ENCODE data around the gene UPB1. TPM values are rescaled to one million over a fixed set of nuclear protein-coding genes. Genes with fewer than 3 reads are reported as not detected.

The UPB1 gene
- total RNA-seq, 6 donors from 2014 or later = 0.91 to 9.4 (median 1.4) TPM

- H3K4me1 ChIP-seq = peaks cover 33 to 38% (median 34%) of the 10 kb centered on the region in 4 donors
- H3K9me3 ChIP-seq = no peaks in the 10 kb centered on the region
- no peak overlapping the region for H3K4me3 ChIP-seq
- TF ChIP-seq CTCF (IDR thresholded peaks at IDR 0.05) (no peak), EP300 (IDR thresholded peaks at IDR 0.05) (no peak), POLR2AphosphoS5 (IDR thresholded peaks at IDR 0.05) (no peak), POLR2A (IDR thresholded peaks at IDR 0.05) (no peak)
- H3K27ac ChIP-seq = no peak overlapping the region
- 70 to 71% methylated on average over 10 to 14 of the region's 14 CpGs for WGBS, 2 donors
- DNase-seq (no peak), ATAC-seq (ENCODE audit: low FRiP score in 2 of 2) (no peak)
- H3K27me3 ChIP-seq = no peaks in the 10 kb centered on the region
- H3K36me3 ChIP-seq = no peaks in the 10 kb centered on the region
These were observed 19.3 kb downstream of the UPB1 start for GRCh38 chr22:24514241-24515026.

GRCh38 chr22:24515027-24515338, 19.9 kb downstream of the UPB1 start:
- no peak for ATAC-seq (ENCODE audit: low FRiP score in 2 of 2)
- Histone ChIP-seq H3K27ac (no peak overlapping the region), H3K9me3 (no peaks in the 10 kb centered on the region), H3K27me3 (no peaks in the 10 kb centered on the region), H3K4me3 (no peak overlapping the region), H3K4me1 (peaks cover 32 to 35% (median 33%) of the 10 kb centered on the region in 4 donors), H3K36me3 (no peaks in the 10 kb centered on the region)
- DNase-seq = no peak
- WGBS, 2 donors = 96 to 99% methylated on average over 8 of the region's 8 CpGs
- no peak for TF ChIP-seq CTCF (IDR thresholded peaks at IDR 0.05)
- TF ChIP-seq POLR2A (IDR thresholded peaks at IDR 0.05) = no peak
- no peak for TF ChIP-seq POLR2AphosphoS5 (IDR thresholded peaks at IDR 0.05)
- no peak for TF ChIP-seq EP300 (IDR thresholded peaks at IDR 0.05)

- 22% methylated on average over 3 of the region's 3 CpGs; no CpG with 5 or more reads in 1 of the 2 donors for WGBS, 2 donors
- Histone ChIP-seq H3K27ac (peak overlapping the region in 1 of 4 donors; percentile 78), H3K27me3 (no peaks in the 10 kb centered on the region), H3K4me1 (peaks cover 22 to 29% (median 24%) of the 10 kb centered on the region in 4 donors), H3K9me3 (no peaks in the 10 kb centered on the region), H3K4me3 (peak overlapping the region in 1 of 4 donors; percentile 17), H3K36me3 (no peaks in the 10 kb centered on the region)
- no peak for TF ChIP-seq POLR2AphosphoS5 (IDR thresholded peaks at IDR 0.05)
- no peak for TF ChIP-seq CTCF (IDR thresholded peaks at IDR 0.05)
- no peak for TF ChIP-seq EP300 (IDR thresholded peaks at IDR 0.05)
- TF ChIP-seq POLR2A (IDR thresholded peaks at IDR 0.05) = no peak
- DNase-seq (peak in 1 of 2 donors; percentile 40), ATAC-seq (ENCODE audit: low FRiP score in 2 of 2) (peak in 1 of 2 donors; percentile 25)
These were observed 21.2 kb downstream of the UPB1 start for GRCh38 chr22:24516301-24516737.

GRCh38 chr22:24517446-24517845, 22.3 kb downstream of the UPB1 start:
- WGBS, 2 donors = 95 to 100% methylated on average over 2 of the region's 2 CpGs
- no peak for ATAC-seq (ENCODE audit: low FRiP score in 2 of 2)
- Histone ChIP-seq H3K36me3 (no peaks in the 10 kb centered on the region), H3K9me3 (no peaks in the 10 kb centered on the region), H3K4me1 (peaks cover 15 to 25% (median 20%) of the 10 kb centered on the region in 4 donors), H3K27ac (no peak overlapping the region), H3K4me3 (no peak overlapping the region), H3K27me3 (no peaks in the 10 kb centered on the region)
- no peak for DNase-seq
- TF ChIP-seq POLR2AphosphoS5 (IDR thresholded peaks at IDR 0.05) (no peak), CTCF (IDR thresholded peaks at IDR 0.05) (no peak), EP300 (IDR thresholded peaks at IDR 0.05) (no peak), POLR2A (IDR thresholded peaks at IDR 0.05) (no peak)

GRCh38 chr22:24518228-24518627, 23.1 kb downstream of the UPB1 start:
- H3K9me3 ChIP-seq = no peaks in the 10 kb centered on the region
- H3K27ac ChIP-seq = no peak overlapping the region
- no peak overlapping the region for H3K4me3 ChIP-seq
- DNase-seq (no peak), ATAC-seq (ENCODE audit: low FRiP score in 2 of 2) (no peak)
- no peaks in the 10 kb centered on the region for H3K27me3 ChIP-seq
- TF ChIP-seq POLR2A (IDR thresholded peaks at IDR 0.05) = no peak
- TF ChIP-seq CTCF (IDR thresholded peaks at IDR 0.05) = no peak
- TF ChIP-seq POLR2AphosphoS5 (IDR thresholded peaks at IDR 0.05) = no peak
- TF ChIP-seq EP300 (IDR thresholded peaks at IDR 0.05) = no peak
- H3K36me3 ChIP-seq = no peaks in the 10 kb centered on the region
- H3K4me1 ChIP-seq = peaks cover 13 to 25% (median 19%) of the 10 kb centered on the region in 4 donors
- WGBS, 2 donors = 78 to 93% methylated on average over 3 of the region's 3 CpGs
